Measurements from ENCODE around the gene PDIA4. TPM values are rescaled to one million over a fixed set of nuclear protein-coding genes. Genes with fewer than 3 reads are reported as not detected.
"Not testable (repeated sequence)": the region's sequence is repeated elsewhere in the genome, so short reads cannot be mapped to it uniquely, and the experiment has no call there.

The PDIA4 gene
- total RNA-seq, 4 donors from 2014 or later = 40.6 to 105 (median 86.1) TPM

GRCh38 chr7:148983200-148984146 lies 44.8 kb downstream of the PDIA4 start:
- TF ChIP-seq CTCF (IDR thresholded peaks at IDR 0.05) = no peak
- TF ChIP-seq POLR2A (IDR thresholded peaks at IDR 0.05) = no peak
- Histone ChIP-seq H3K36me3 (no peaks in the 10 kb centered on the region), H3K27me3 (no peaks in the 10 kb centered on the region), H3K4me1 (peaks cover 9 to 56% (median 12%) of the 10 kb centered on the region in 3 donors), H3K4me3 (peak overlapping the region; percentile 47 to 68 (median 58)), H3K9me3 (no peaks in the 10 kb centered on the region), H3K27ac (peak overlapping the region in 3 of 4 donors; percentile 7 to 39 (median 24))
- WGBS, 2 donors = 1 to 2% methylated on average over 15 of the region's 38 CpGs
- DNase-seq = no peak
- intact Hi-C loops (cut with DNase I) = no loop called here

- TF ChIP-seq CTCF (IDR thresholded peaks at IDR 0.05) (no peak), POLR2A (IDR thresholded peaks at IDR 0.05) (no peak)
- no peak for DNase-seq
- Histone ChIP-seq H3K4me3 (peak overlapping the region; percentile 47 to 68 (median 58)), H3K36me3 (no peaks in the 10 kb centered on the region), H3K4me1 (peaks cover 4 to 49% (median 5%) of the 10 kb centered on the region in 3 donors), H3K27ac (peak overlapping the region in 3 of 4 donors; percentile 7 to 39 (median 24)), H3K27me3 (no peaks in the 10 kb centered on the region), H3K9me3 (no peaks in the 10 kb centered on the region)
- WGBS, 2 donors = 1% methylated on average over 20 to 23 of the region's 23 CpGs
- intact Hi-C loops (cut with DNase I) = no loop called here
These were observed 45.6 kb downstream of the PDIA4 start for GRCh38 chr7:148982654-148983199.

GRCh38 chr7:148979827-148980226 lies 48.5 kb downstream of the PDIA4 start:
- Histone ChIP-seq H3K4me3 (no peak overlapping the region), H3K27me3 (peaks cover 0 to 6% (median 0%) of the 10 kb centered on the region in 4 donors), H3K27ac (no peak overlapping the region), H3K9me3 (no peaks in the 10 kb centered on the region), H3K4me1 (peaks cover 4 to 26% (median 5%) of the 10 kb centered on the region in 3 donors), H3K36me3 (no peaks in the 10 kb centered on the region)
- intact Hi-C loops (cut with DNase I) = no loop called here
- 71 to 82% methylated on average over 8 to 9 of the region's 9 CpGs for WGBS, 2 donors
- TF ChIP-seq CTCF (IDR thresholded peaks at IDR 0.05) = no peak
- TF ChIP-seq POLR2A (IDR thresholded peaks at IDR 0.05) = no peak
- no peak for DNase-seq

- H3K27ac ChIP-seq; H3K9me3 ChIP-seq; H3K27me3 ChIP-seq; DNase-seq; H3K36me3 ChIP-seq; intact Hi-C loops (cut with DNase I); H3K4me3 ChIP-seq: not testable (repeated sequence)
- 77 to 78% methylated on average over 7 of the region's 7 CpGs for WGBS, 2 donors
- H3K4me1 ChIP-seq = peaks cover 4 to 18% (median 5%) of the 10 kb centered on the region in 3 donors
These were observed 49.2 kb downstream of the PDIA4 start for GRCh38 chr7:148979072-148979471.

GRCh38 chr7:148978091-148978490 lies 50.2 kb downstream of the PDIA4 start:
- DNase-seq = no peak
- Histone ChIP-seq H3K9me3 (no peaks in the 10 kb centered on the region), H3K4me3 (no peak overlapping the region), H3K36me3 (no peaks in the 10 kb centered on the region), H3K27ac (no peak overlapping the region), H3K4me1 (peaks cover 4 to 9% (median 5%) of the 10 kb centered on the region in 3 donors), H3K27me3 (peaks cover 0 to 6% (median 0%) of the 10 kb centered on the region in 4 donors)
- 69 to 83% methylated on average over 8 of the region's 8 CpGs for WGBS, 2 donors
- TF ChIP-seq POLR2A (IDR thresholded peaks at IDR 0.05) (no peak), CTCF (IDR thresholded peaks at IDR 0.05) (no peak)
- intact Hi-C loops (cut with DNase I) = no loop called here

Data from esophagus squamous epithelium (tissue), 5 donors.